GM12878 (cell line): Measurements from ENCODE around the gene A1BG. TPM values are rescaled to one million over a fixed set of nuclear protein-coding genes. Genes with fewer than 3 reads are reported as not detected.

Experiments used
- BCL11A ChIP-seq: IDR thresholded peaks from 2 replicates; pipeline ENCODE4 v1.6.1; 2011; ENCODE audit warnings: low read depth, low read length
- BMI1 ChIP-seq: fragments of 450-650 bp; IDR thresholded peaks from 2 replicates; pipeline ENCODE4 v1.6.1; 2016; ENCODE audit warnings: mild to moderate bottlenecking, moderate library complexity, borderline replicate concordance
- CTCF ChIP-seq, 3 experiments: IDR thresholded peaks in 2 of 3; conservative IDR thresholded peaks in 1 of 3; 2 replicates each; pipeline ENCODE4 v1.5.1; 2011; ENCODE audit warnings: low read depth in 3 of 3, low read length in 3 of 3, mild to moderate bottlenecking in 3 of 3, control low read depth in 2 of 3, moderate library complexity in 2 of 3, inconsistent platforms in 1 of 3, mixed read lengths in 1 of 3; ENCODE audit not compliant: control insufficient read depth in 2 of 3, insufficient read depth in 1 of 3; ENCODE audit errors: extremely low read depth in 1 of 3
- CUX1 ChIP-seq: IDR thresholded peaks from 2 replicates; pipeline ENCODE4 v1.6.1; 2012; ENCODE audit warnings: improper control_type of control experiment, low read depth, low read length; ENCODE audit not compliant: insufficient replicate concordance
- ELK1 ChIP-seq: IDR thresholded peaks from 2 replicates; pipeline ENCODE4 v1.6.1; 2012; ENCODE audit warnings: low read depth, low read length, improper control_type of control experiment
- HDAC2 ChIP-seq: fragments of 200-600 bp; sonication (generic); IDR thresholded peaks from 2 replicates; pipeline ENCODE4 v1.6.1; 2017
- MTA2 ChIP-seq: fragments of 450-650 bp; IDR thresholded peaks from 2 replicates; pipeline ENCODE4 v1.6.1; 2016; ENCODE audit warnings: low read depth, mild to moderate bottlenecking, moderate library complexity
- PAX5 ChIP-seq: IDR thresholded peaks from 2 replicates; pipeline ENCODE4 v1.6.1; 2011; ENCODE audit warnings: low read depth, low read length, borderline replicate concordance
- PBX3 ChIP-seq: IDR thresholded peaks from 2 replicates; pipeline ENCODE4 v1.6.1; 2011; ENCODE audit warnings: mild to moderate bottlenecking, low read depth, low read length, moderate library complexity; ENCODE audit not compliant: insufficient replicate concordance
- RAD21 ChIP-seq: IDR thresholded peaks from 2 replicates; pipeline ENCODE4 v1.6.1; 2011; ENCODE audit warnings: mild to moderate bottlenecking, low read depth, low read length, moderate library complexity; ENCODE audit not compliant: insufficient read depth
- RB1 ChIP-seq: fragments of 450-650 bp; formaldehyde crosslinking; IDR thresholded peaks from 2 replicates; pipeline ENCODE4 v1.6.1; 2017; ENCODE audit warnings: mild to moderate bottlenecking, borderline replicate concordance
- STAT1 ChIP-seq: fragments of 450-650 bp; conservative IDR thresholded peaks from 2 replicates; pipeline ENCODE4 v1.6.1; 2014; ENCODE audit warnings: antibody characterized with exemption, mild to moderate bottlenecking
- TCF7 ChIP-seq: IDR thresholded peaks from 2 replicates; pipeline ENCODE4 v1.6.1; 2014; ENCODE audit warnings: antibody characterized with exemption, borderline replicate concordance
- ZBED1 ChIP-seq: IDR thresholded peaks from 2 replicates; pipeline ENCODE4 v1.6.1; 2016; ENCODE audit warnings: borderline replicate concordance
- ZNF592 ChIP-seq: fragments of 450-650 bp; IDR thresholded peaks from 2 replicates; pipeline ENCODE4 v1.6.1; 2017; ENCODE audit warnings: mild to moderate bottlenecking, moderate library complexity
- polyA plus RNA-seq, 11 experiments: library from polyadenylated mRNA; depleted of rRNA in 4 of 11; unstranded in 6 of 11; stranded (reverse) in 5 of 11; fragments of >200 nt; fragmentation: Nextera tagmentation in 4 of 11; fragmentation: Illumina TruSeq in 1 of 11; extraction: Ambion mirVana in 4 of 11; extraction: Trizol in 1 of 11; gene quantifications; 1 replicate in 1 of 11; 2 replicates in 10 of 11; pipeline versions ENCODE4 v1.2.1 to v1.2.3, GENCODE V29; 2011 to 2016; ENCODE audit warnings: inconsistent platforms in 2 of 11, missing spikeins in 2 of 11, low read depth in 1 of 11
- total RNA-seq, 4 experiments: library from RNA; depleted of rRNA in 3 of 4; stranded (reverse); fragments of >200 nt in 3 of 4; fragmentation: Illumina TruSeq in 1 of 4; extraction: Trizol in 1 of 4; gene quantifications; 2 replicates each; pipeline versions ENCODE4 v1.2.1 to v1.2.3, GENCODE V29; 2013 to 2021

Gene A1BG
- total and polyA plus RNA-seq, 10 of the 15 experiments (the other 5 are each of a cell fraction or from before 2014, with no cell fraction given): 0.34 to 29.6 (median 11.8) TPM

GRCh38 chr19:58326914-58327726 lies 26.2 kb downstream of the A1BG start, which contains the start of gene ZSCAN22 (continued):
- TF ChIP-seq PBX3: peak; percentile 44
- peak; percentile 97 for TF ChIP-seq RB1
- TF ChIP-seq PAX5: no peak
- TF ChIP-seq BMI1: no peak
- TF ChIP-seq TCF7: no peak
- TF ChIP-seq MTA2: peak; percentile 50; the same call in 1 of the 2 replicates
- TF ChIP-seq BCL11A: no peak
- no peak for TF ChIP-seq CTCF (IDR thresholded peaks at IDR 0.05 in 2 of 3, conservative IDR thresholded peaks at IDR 0.05 in 1 of 3; ENCODE audit: control insufficient read depth in 2 of 3, extremely low read depth in 1 of 3, insufficient read depth in 1 of 3, low read depth in 3 of 3, low read length in 3 of 3)
- TF ChIP-seq CUX1: no peak
- no peak; the same call in 1 of the 2 replicates for TF ChIP-seq ZBED1
- TF ChIP-seq ELK1: peak; percentile 60
- TF ChIP-seq ZNF592: no peak
- peak; percentile 90; the same call in 1 of the 2 replicates for TF ChIP-seq STAT1
- TF ChIP-seq HDAC2: no peak
- TF ChIP-seq RAD21: no peak
